Dermis blood vessel endothelial cell (primary cell): Measurements from ENCODE around the gene TMEM40. TPM values are rescaled to one million over a fixed set of nuclear protein-coding genes. Genes with fewer than 3 reads are reported as not detected.
"Not testable (repeated sequence)": the region's sequence is repeated elsewhere in the genome, so short reads cannot be mapped to it uniquely, and the experiment has no call there.

Experiments
- DNase-seq: peaks from one replicate; pipeline ENCODE4 v3.0.0; 2010
- total RNA-seq: library from RNA; depleted of rRNA; stranded (reverse); fragments of >200 nt; gene quantifications from 2 replicates; pipeline ENCODE4 v1.2.3, GENCODE V29; 2014

Gene TMEM40
- total RNA-seq, 1 donor from 2014 or later = not detected

- no peak for DNase-seq
Measured at GRCh38 chr3:12714278-12714677, 44.8 kb downstream of the TMEM40 start.

DNA sequence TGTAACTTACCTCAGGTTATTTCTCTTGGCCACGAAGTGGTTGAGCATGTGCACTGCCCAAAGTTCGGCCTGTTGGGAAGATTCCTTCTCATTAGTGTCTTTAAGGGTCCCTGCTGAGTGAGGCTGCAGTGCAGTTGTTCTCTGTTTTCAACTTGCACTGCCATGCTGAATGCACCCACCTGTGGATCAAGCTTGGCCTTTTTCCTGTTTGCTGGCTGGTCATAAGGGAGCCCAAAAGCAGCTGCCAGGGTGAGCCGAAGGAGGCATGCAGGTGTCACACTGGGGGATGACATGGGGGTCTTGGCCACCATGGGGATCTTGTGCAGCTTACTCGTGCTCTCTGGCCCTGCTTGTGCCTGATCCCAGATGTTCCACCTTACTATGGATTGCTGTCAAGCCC, 49.0 kb downstream of the TMEM40 start:
- DNase-seq = no peak

- DNase-seq = no peak
Measured at GRCh38 chr3:12709334-12709733, 49.7 kb downstream of the TMEM40 start.

- DNase-seq = no peak
Measured at GRCh38 chr3:12708584-12709192, 50.4 kb downstream of the TMEM40 start.

DNA sequence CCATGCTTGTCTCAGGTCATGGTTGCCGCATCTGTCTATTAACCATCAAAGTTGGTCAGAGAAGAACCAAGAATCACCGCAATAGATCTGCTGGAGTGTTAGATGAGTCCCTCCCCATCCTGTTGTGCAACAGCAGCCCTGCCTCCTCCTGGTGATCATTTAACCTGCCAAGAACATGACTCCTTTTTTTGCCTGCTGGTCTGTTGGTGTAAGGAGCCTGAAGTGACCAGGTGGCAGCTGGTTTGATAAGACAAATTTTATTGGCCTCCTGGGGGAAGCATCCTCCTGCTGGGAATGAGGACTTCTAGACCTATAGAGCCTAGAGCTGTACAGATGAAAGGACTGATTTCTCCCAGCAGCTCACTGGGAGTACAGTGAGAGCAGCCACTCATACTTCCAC, 51.6 kb downstream of the TMEM40 start:
- DNase-seq = no peak

DNA sequence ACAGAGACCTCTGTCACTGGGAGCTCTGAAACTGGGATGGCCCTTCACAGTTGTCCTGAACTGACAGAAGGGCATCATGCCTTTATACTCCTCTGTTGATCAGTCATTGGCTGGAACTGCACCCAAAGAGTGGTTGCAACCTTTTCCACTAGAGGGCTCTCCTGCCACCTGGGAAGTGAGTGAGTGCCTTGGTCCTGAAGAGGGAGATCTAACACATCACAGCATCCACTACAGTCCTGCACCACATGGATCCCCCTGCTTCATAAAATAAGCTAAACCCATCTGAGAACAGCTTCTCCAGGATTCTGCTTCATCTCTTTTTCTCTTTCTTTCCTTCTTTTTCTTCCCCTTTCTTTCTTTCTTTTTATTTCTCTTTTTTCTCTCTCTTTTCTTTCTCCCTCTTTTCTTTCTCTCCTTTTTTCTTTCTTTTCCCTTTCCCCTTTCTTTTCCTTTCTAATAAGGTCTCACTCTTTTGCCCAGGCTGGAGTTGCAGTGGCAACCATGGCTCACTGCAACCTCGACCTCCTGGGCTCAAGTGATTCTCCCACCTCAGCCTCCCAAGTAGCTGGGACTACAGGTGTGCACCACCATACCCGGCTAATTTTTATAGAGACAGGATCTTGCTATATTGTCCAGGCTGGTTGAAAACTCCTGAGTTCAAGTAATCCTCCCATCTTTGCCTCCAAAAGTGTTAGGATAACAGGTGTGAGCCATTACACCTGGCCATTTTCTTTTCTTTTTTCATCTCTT, 52.4 kb downstream of the TMEM40 start:
- DNase-seq = peak; percentile 82

DNA sequence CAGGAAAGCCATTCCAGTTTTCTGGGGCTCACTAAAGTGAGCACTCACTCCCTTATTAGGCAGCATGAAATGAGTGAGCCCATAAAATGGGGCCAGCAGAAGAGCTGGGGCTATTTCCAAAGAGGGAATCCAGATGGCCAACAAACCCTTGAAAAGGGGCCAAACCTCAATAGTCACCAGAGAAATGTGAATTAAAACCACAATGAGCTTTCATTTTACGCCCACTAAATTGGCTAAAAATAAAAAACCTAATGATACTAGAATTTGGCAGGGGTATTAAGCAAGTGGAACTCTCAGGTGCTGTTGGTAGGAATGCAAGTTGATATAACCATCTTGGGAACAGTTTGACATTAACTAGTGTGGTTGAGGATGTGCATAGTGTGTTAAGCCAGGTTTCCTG, 53.1 kb downstream of the TMEM40 start:
- no peak for DNase-seq

DNA sequence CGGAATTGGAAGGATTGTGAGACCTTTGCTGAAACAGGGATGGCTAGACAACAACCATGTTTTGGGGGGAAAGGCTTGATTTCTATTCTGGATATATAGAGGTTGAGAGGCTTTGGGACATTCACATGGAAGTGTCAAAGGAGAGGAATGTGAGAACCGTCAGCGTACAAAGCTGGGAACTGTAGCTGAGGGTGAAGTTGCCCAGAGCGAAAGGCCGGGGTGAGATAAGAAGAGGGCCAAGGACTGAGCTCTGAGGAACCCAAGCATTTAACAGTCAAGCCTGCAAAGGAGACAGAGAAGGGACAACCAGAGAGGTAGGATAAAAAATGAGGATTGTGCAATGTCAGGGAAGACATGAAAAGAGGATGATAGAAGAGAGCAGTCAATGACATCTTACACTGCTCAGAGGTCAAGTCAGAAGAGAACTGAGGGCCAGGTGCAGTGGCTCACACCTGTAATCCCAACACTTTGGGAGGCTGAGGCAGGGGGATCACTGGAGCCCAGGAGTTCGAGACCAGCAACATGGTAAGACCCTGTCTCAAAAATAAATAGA, 53.6 kb downstream of the TMEM40 start:
- DNase-seq = no peak

DNA sequence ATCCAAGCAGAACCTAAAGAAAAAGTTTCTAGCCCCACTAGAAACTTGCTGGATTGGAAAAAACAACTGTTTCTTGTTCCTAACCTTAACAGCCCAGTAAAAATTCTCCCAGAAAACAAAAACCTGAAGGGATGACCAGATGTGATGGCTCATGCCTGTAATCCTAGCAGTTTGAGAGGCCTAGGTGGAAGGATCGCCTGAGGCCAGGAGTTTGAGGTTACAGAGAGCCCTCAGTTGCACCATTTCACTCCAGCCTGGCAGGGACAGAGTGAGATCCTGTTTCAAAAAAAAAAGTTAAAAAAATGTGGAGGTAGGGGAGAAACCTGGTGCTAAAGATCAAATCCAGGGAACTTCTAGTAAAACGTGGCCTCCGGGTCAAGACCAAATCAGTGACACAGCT, 56.6 kb downstream of the TMEM40 start:
- no peak for DNase-seq

DNA sequence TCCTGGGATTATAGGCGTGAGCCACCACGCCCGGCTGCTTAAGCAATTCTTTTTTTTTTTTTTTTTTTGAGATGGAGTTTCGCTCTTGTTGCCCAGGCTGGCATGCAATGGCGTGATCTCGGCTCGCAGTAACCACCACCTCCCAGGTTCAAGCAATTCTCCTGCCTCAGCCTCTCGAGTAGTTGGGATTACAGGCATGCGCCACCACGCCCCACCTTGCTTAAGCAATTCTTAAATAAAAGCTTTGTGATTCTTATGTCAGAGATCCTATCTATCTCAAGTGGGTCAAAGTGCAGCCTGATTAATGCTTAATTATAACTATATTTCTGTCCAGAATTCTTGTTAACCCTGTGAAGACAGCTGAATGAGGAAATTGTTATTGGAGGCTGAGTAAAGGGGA, 57.5 kb downstream of the TMEM40 start:
- not testable (repeated sequence) for DNase-seq

GRCh38 chr3:12700800-12701199, 58.3 kb downstream of the TMEM40 start:
- no peak for DNase-seq

- DNase-seq = no peak
Measured at GRCh38 chr3:12695916-12696315, 63.1 kb downstream of the TMEM40 start.

DNA sequence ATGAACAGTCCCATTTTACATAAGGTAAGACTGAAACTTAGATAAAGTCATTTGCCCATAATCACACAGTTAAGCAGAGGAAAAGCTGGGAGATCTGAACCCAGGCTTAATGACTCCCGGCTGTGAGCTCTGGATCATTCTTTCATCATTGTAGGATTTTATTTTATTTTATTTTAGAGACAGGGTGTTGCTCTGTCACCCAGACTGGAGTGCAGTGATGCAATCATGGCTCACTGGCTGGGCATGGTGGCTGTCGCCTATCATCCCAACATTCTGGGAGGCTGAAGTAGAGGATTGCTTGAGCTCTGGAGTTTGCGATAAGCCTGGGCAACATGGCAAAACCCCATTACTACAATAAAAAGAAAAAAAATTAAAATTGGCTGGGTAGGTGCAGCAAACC, 63.9 kb downstream of the TMEM40 start:
- DNase-seq = no peak

DNA sequence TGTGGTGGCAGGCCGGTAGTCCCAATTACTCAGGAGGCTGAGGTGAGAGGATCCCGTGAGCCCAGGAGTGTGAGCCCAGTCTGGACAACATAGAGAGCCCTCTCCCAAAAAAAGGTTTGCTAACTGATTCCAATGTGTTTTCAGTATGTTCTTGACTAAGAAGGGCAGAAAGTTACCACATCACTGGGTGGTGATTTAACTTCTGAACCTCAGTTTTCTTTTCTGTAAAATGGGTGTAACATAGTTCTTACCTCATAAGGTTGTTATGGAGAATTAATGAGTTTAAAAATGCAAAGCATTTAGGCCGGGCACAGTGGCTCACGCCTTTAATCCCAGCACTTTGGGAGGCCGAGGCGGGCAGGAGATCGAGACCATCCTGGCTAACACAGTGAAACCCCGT, 66.6 kb downstream of the TMEM40 start:
- DNase-seq = no peak

- DNase-seq = no peak
Measured at GRCh38 chr3:12689997-12690711, 68.9 kb downstream of the TMEM40 start.

DNA sequence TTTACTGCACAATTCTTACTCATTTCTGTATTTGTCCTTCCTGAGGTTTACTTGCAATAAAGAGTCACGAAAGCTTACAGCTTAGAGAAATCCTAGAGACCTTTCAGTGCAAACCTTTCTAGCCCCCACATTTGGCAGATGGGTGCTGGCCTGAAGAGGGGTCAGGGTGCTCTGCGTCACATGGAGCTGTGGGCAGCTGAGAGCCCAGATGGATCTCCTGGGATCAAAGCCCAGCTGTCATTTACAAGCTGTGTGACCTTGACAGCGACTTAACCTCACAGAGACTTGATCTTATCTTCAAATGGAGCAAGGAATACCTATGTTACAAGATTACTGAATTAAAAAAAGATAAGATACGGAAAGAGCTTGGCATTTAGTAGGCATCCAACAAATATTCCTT, 71.1 kb downstream of the TMEM40 start:
- DNase-seq = no peak

DNA sequence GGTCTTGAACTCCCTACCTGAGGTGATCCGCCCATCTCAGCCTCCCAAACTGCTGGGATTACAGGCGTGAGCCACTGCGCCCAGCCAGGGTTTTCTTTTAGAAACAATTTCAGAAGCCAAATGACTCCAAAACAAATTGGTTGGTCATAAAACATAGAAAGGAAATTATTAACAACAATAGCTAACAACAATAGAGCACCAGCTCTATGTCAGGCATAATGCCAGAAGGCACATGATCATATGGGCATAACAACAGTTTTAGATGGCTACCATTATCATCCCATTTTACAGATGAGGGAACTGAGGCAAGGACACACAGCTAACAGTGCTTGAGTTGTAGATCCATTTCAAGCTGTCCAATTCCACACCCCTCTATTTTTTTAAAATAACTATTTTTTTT, 73.0 kb downstream of the TMEM40 start:
- DNase-seq = peak; percentile 59

Other genes with a start within 250 kb of the TMEM40 start
- not detected in 2 replicates for gene MKRN2OS, start 213.8 kb downstream of the TMEM40 start, total RNA-seq
- gene MKRN2, start 202.2 kb downstream of the TMEM40 start, total RNA-seq = 40.5 and 43.4 TPM in 2 replicates
- gene RAF1, start 95.1 kb downstream of the TMEM40 start, total RNA-seq = 69.1 and 96.3 TPM in 2 replicates
- gene CAND2, start 37.4 kb upstream of the TMEM40 start, total RNA-seq = 2.2 and 2.4 TPM in 2 replicates
- 632 and 1,383 TPM in 2 replicates for gene RPL32, start 82.3 kb upstream of the TMEM40 start, total RNA-seq